ENCODE measurements around the gene LST1. TPM values are rescaled to one million over a fixed set of nuclear protein-coding genes. Genes with fewer than 3 reads are reported as not detected.
"Not testable (repeated sequence)": the region's sequence is repeated elsewhere in the genome, so short reads cannot be mapped to it uniquely, and the experiment has no call there.

The LST1 gene
- total RNA-seq, 1 experiment from 2014 or later, result 0.66 TPM

- TF ChIP-seq AFF4 (CRISPR knock-in tag; IDR thresholded peaks at IDR 0.05; ENCODE audit: borderline replicate concordance), result no peak
- no peak for TF ChIP-seq ZNF423 (CRISPR knock-in tag; IDR thresholded peaks at IDR 0.05)
- no peak for TF ChIP-seq CREB1 (CRISPR knock-in tag; IDR thresholded peaks at IDR 0.05)
- TF ChIP-seq ZNF671 (CRISPR knock-in tag; IDR thresholded peaks at IDR 0.05), result no peak
- no peak for TF ChIP-seq SP1 (CRISPR knock-in tag; conservative IDR thresholded peaks at IDR 0.05)
- TF ChIP-seq ETV6 (CRISPR knock-in tag; IDR thresholded peaks at IDR 0.05), result no peak
- no peak for TF ChIP-seq TEAD1 (CRISPR knock-in tag; IDR thresholded peaks at IDR 0.05)
- TF ChIP-seq CDX4 (CRISPR knock-in tag; IDR thresholded peaks at IDR 0.05; ENCODE audit: borderline replicate concordance), result no peak
- TF ChIP-seq E2F4 (CRISPR knock-in tag; IDR thresholded peaks at IDR 0.05; ENCODE audit: borderline replicate concordance, low read depth), result no peak
- TF ChIP-seq ZNF219 (CRISPR knock-in tag; IDR thresholded peaks at IDR 0.05; ENCODE audit: borderline replicate concordance), result no peak
- no peak for TF ChIP-seq GRHL2 (CRISPR knock-in tag; IDR thresholded peaks at IDR 0.05; ENCODE audit: insufficient replicate concordance, severe bottlenecking)
Observed at GRCh38 chr6:31548544-31548873, 37.6 kb upstream of the LST1 start (continued).

GRCh38 chr6:31551371-31551770, 34.7 kb upstream of the LST1 start:
- ChIA-PET CTCF (interaction anchor here (0.6 to 7.2 kb wide), 36 partner anchors 9 to 515 kb away, joined by 3 to 319 read pairs (median 4); partner anchors contain the start of genes C6orf47, DDAH2, DDX39B and LST1), POLR2A (interaction anchor here (0.6 to 1.4 kb wide), 6 partner anchors 10 to 113 kb away, joined by 3 to 6 read pairs (median 4); partner anchors contain the start of genes DDX39B, GPANK1 and NCR3)
- H3K4me1 Mint-ChIP-seq; H3K4me3 Mint-ChIP-seq; H3K9me3 Mint-ChIP-seq; H3K27me3 Mint-ChIP-seq (ENCODE audit: low read depth): not testable (repeated sequence)
- peak; percentile 62 for DNase-seq (ENCODE audit: low spot score)
- H3K36me3 Mint-ChIP-seq, result peaks cover 22% of the 10 kb centered on the region
- TF ChIP-seq ZNF121 (CRISPR knock-in tag; IDR thresholded peaks at IDR 0.05), result 0 out of 2 replicates have a peak, but pooled peaks have one; percentile 45
- TF ChIP-seq, protein P1, sequence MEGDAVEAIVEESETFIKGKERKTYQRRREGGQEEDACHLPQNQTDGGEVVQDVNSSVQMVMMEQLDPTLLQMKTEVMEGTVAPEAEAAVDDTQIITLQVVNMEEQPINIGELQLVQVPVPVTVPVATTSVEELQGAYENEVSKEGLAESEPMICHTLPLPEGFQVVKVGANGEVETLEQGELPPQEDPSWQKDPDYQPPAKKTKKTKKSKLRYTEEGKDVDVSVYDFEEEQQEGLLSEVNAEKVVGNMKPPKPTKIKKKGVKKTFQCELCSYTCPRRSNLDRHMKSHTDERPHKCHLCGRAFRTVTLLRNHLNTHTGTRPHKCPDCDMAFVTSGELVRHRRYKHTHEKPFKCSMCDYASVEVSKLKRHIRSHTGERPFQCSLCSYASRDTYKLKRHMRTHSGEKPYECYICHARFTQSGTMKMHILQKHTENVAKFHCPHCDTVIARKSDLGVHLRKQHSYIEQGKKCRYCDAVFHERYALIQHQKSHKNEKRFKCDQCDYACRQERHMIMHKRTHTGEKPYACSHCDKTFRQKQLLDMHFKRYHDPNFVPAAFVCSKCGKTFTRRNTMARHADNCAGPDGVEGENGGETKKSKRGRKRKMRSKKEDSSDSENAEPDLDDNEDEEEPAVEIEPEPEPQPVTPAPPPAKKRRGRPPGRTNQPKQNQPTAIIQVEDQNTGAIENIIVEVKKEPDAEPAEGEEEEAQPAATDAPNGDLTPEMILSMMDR (IDR thresholded peaks at IDR 0.05), result 0 out of 2 replicates have a peak, but pooled peaks have one; percentile 24
- peak; percentile 6; the same call in 1 of the 2 replicates for ATAC-seq
- H3K27ac Mint-ChIP-seq, result peak overlapping the region; percentile 70; the same call in 1 of the 2 replicates

- Mint-ChIP-seq H3K27ac (no peak overlapping the region), H3K27me3 (ENCODE audit: low read depth) (no peaks in the 10 kb centered on the region), H3K36me3 (peaks cover 19% of the 10 kb centered on the region), H3K4me1 (peaks cover 9% of the 10 kb centered on the region), H3K9me3 (no peaks in the 10 kb centered on the region), H3K4me3 (no peak overlapping the region)
- ATAC-seq (no peak), DNase-seq (ENCODE audit: low spot score) (no peak)
- CTCF ChIA-PET, result interaction anchor here (0.8 to 2.1 kb wide), 5 partner anchors 10 to 43 kb away, joined by 3 to 7 read pairs (median 3); partner anchors contain the start of genes ATP6V1G2 and NCR3
- POLR2A ChIA-PET, result no interaction called here
- TF ChIP-seq, protein P2, sequence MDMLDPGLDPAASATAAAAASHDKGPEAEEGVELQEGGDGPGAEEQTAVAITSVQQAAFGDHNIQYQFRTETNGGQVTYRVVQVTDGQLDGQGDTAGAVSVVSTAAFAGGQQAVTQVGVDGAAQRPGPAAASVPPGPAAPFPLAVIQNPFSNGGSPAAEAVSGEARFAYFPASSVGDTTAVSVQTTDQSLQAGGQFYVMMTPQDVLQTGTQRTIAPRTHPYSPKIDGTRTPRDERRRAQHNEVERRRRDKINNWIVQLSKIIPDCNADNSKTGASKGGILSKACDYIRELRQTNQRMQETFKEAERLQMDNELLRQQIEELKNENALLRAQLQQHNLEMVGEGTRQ (CRISPR knock-in tag; IDR thresholded peaks at IDR 0.05), result no peak
- TF ChIP-seq, protein P3, sequence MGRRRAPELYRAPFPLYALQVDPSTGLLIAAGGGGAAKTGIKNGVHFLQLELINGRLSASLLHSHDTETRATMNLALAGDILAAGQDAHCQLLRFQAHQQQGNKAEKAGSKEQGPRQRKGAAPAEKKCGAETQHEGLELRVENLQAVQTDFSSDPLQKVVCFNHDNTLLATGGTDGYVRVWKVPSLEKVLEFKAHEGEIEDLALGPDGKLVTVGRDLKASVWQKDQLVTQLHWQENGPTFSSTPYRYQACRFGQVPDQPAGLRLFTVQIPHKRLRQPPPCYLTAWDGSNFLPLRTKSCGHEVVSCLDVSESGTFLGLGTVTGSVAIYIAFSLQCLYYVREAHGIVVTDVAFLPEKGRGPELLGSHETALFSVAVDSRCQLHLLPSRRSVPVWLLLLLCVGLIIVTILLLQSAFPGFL (CRISPR knock-in tag; IDR thresholded peaks at IDR 0.05; ENCODE audit: borderline replicate concordance), result no peak
- no peak for TF ChIP-seq JUN (CRISPR knock-in tag; IDR thresholded peaks at IDR 0.05)
- TF ChIP-seq NFATC4 (CRISPR knock-in tag; IDR thresholded peaks at IDR 0.05), result no peak
- TF ChIP-seq IRF1 (CRISPR knock-in tag; IDR thresholded peaks at IDR 0.05), result no peak
- no peak for TF ChIP-seq HMGA2 (CRISPR knock-in tag; IDR thresholded peaks at IDR 0.05)
- no peak for TF ChIP-seq ZBTB21 (CRISPR knock-in tag; IDR thresholded peaks at IDR 0.05; ENCODE audit: borderline replicate concordance)
- no peak for TF ChIP-seq OVOL2 (CRISPR knock-in tag; IDR thresholded peaks at IDR 0.05; ENCODE audit: borderline replicate concordance)
Observed at GRCh38 chr6:31556307-31556706, 29.8 kb upstream of the LST1 start.

All from WTC11 (cell line).